ENCODE measurements around the gene PCNX2.

PCNX2 gene

GRCh38 chr1:233295237-233295974 lies at the start of gene PCNX2:
PCNX2 (minus strand) TSS chr1:233295725; CDS start chr1:233295478, 247 bp downstream.
- peak; percentile 58 for DNase-seq

GRCh38 chr1:233343262-233343661 lies 47.7 kb upstream of the PCNX2 start:
- DNase-seq, result no peak

DNA sequence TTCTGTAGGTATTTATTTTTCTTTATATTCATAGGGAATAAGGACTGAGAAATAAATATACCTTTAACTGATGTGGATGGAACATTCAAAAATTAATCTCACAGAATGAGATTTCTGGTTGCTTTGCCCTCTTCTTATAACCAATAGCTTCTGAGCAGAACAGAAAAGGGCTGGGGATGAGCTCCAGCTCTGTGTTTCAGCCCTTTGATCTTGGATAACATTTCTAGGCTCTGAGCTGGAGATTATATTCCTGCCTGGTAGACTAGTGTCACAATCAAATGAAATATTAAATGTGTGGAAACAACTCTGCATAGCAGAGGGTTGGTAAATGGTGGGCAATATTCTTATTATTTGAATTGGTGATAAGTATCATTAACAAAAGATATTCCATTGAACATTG lies 46.6 kb upstream of the PCNX2 start:
- no peak for DNase-seq

DNA sequence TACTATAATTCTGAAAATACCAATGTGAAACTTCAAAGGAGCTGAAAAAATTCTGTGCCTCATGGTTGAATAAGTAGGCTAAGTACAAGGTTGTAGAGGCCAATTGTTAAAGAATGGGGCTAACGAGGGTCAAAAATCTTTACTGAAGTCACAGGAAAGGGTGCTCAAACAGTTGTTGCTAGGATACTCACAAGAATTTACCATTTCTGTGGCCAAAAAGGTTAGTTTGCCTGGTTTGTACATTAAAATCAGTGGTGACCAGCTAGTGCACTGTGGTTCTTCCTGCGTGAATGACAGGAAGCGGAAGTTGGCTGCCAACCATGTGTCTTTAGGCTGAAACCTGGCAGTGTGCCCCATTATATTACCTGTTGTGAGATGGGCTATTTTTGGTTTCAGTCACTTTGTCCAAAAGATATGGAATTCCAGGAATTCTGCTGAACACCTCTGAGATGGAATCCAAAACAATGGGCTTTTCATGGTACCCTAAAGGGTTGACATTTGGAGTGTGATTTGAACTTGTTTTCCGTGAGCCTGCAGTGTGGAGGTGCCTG lies 45.5 kb upstream of the PCNX2 start:
- DNase-seq, result no peak

DNA sequence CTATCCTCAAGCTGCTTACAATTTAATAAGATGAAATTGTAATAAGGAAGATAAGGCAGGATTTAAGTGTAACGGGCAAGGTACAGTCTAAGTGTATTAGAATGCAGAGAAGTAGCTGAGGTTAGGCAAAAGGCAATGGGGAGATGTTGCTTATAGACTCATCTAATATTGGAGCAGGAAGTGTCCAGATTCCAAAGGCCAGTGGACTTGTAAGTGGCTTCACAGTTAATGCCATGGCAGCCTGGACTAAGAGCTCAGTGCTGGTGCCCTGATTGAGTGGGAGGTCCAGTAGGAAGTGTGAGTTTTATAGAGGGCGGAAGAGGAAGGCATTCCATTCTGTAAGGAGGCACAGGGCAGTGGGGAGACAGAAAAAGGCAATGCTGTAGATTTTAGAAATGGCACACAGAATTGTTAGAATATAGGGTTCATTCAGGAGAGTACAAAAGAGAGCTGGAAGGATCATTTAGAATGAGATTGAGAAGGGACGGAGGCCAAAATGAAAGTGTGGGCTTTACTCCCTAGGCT lies 44.6 kb upstream of the PCNX2 start:
- DNase-seq, result no peak

GRCh38 chr1:233338102-233338501 lies 42.6 kb upstream of the PCNX2 start:
- DNase-seq, result no peak

DNA sequence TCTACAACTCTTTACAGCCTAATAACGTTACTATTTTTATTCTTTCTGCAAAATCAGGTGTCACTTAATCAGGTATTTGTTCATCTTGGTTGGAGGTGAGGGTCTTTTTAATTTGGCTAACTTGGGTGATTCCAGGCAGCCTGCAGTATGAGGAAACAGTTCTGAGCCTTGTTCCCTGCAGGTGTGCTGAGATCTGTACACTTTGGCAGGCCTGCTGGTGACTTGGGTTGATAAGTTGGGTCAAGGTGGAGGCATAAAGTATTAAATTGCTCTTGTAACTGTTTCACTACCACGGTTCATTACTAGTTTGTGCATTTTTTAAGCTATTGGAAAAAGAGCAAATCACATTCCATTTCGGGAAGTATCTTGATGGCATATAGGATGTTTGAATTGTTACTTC lies 42.0 kb upstream of the PCNX2 start:
- no peak for DNase-seq

DNA sequence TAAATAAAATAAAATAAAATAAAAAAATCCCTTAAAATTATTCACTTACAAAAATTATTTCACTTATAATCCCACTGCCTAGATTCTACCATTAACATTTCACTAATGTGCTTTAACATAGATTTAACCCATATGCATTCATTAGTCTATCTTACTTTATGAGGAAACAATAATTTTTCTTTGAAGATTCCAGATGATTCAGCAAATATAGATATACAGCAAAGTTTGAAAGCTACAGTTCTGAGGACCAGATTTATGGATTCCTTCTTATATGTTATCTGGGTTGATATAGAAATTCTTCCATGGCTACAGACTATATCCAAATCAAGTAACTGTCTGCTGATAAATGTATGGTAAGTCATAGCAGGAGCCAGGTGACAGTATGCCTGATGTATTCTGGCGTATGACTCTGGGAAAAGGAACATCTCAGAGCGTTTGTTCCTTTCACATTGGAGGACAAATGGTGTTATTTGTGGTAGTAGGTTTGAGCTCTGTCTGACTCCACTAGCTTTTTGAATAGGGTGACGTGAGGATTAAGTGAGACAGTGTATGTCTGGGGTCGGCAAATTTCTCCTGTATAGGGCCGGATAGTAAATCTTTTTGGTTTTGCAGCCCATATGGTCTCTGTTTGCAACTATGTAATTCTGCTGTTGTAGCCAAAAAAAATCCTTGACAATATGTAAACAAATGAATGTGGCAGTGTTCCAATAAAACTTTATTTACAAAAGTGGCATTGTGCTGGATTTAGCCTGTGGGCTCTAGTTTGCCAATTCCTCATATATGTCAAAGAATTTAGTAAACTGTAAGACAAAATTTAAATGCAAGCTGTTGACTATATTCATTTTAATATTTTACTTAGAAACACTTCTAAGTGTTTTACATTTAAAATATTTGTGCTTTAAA lies 41.3 kb upstream of the PCNX2 start:
- no peak for DNase-seq

DNA sequence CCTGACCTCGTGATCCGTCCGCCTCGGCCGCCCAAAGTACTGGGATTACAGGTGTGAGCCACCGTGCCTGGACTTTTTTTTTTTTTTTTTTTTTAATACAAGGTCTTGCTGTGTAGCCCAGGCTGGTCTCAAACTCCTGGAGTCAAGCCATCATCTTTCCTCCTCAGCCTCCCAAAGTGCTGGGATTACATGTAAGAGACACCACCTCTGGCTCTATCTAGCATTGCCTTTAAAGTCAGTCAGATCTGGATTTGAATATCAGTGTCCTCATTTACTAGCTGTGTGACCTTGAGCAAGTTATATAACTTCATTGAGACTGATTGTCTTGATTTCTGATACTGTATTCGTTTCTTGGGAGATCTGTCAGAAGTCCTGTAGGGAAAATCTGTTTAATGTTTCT lies 38.6 kb upstream of the PCNX2 start:
- DNase-seq, result no peak

DNA sequence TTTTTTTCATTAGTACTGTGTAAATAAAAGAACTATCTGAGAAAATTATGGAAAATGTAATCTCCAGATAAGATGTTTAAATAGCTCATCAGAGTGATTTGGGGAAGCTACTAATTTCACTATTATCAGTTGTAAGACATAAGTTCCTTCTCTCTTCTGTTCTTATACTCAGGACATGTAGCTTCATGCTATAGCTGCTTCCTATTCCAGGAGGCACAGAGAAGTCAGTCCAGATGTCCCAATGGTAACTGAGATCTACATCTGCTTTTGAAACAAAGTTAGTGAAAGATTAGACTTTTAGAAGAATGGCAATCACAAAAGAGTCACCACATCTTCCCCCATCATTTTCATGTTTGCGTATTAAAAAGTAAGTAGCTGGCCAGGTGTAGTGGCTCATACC lies 37.6 kb upstream of the PCNX2 start:
- no peak for DNase-seq

DNA sequence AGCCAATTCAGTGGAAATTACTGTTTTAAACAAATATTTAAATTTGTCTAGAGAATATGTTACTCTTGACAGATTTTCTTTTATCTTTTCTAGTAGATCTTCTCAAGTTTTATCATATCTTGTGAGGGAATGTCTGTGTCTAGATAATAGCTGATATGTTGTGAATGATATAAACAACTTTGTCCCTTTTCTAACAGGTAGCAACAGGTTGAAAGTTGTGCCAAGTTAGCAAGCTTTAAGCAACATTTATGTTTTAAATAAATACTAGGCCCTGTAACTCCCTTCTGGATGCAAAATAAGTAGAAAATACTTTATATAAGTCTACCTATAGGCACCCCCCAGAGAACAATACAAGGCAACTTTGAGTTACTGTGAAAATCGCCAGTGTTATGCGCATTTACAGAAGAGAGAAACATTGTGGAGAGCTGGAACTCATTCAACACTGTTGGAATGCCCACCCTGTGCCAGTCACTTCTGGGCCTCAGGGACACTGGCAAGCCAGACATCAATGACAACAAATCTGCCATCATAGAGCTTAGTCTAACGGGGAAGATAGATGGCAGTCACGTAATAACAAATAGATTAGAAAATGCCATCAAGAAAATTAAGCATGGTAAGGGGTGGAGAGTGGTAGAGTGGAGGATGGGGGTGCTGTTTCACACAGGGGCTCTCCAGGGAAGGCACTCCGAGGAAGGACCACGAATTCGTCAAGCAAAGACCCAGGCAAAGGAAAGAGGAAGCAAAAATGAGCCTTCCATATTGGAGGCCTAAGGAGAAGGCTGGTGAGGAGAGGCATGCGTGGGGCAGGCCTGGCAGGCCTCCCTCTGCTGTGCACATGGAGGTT lies 36.4 kb upstream of the PCNX2 start:
- no peak for DNase-seq

GRCh38 chr1:233328142-233328921 lies 32.8 kb upstream of the PCNX2 start:
- DNase-seq, result peak; percentile 7

GRCh38 chr1:233327651-233328141 lies 32.2 kb upstream of the PCNX2 start, which contains the start of gene MAP3K21:
MAP3K21 (plus strand) TSS chr1:233327724; CDS start chr1:233328029, 305 bp downstream.
- DNase-seq, result no peak

- DNase-seq, result peak; percentile 83
Observed at GRCh38 chr1:233326811-233327650, 31.5 kb upstream of the PCNX2 start.

- no peak for DNase-seq
Observed at GRCh38 chr1:233326319-233326718, 30.8 kb upstream of the PCNX2 start.

DNA sequence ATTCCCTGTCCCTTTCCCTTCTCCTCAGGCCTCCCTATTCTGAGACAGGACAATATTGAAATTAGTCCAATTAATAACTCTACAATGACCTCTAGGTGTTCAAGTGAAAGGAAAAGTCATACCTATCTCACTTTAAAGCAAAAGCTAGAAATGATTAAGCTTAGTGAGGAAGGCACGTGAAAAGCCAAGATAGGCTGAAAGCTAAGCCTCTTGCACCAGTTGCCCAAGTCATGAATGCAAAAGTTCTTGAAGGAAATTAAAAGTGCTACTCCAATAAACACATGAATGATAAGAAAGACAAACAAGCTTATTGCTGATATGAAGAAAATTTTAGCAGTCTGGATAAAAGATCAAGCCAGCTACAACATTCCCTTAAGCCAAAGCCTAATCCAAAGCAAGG lies 28.2 kb upstream of the PCNX2 start:
- DNase-seq, result no peak

GRCh38 chr1:233320023-233320422 lies 24.5 kb upstream of the PCNX2 start:
- no peak for DNase-seq

DNA sequence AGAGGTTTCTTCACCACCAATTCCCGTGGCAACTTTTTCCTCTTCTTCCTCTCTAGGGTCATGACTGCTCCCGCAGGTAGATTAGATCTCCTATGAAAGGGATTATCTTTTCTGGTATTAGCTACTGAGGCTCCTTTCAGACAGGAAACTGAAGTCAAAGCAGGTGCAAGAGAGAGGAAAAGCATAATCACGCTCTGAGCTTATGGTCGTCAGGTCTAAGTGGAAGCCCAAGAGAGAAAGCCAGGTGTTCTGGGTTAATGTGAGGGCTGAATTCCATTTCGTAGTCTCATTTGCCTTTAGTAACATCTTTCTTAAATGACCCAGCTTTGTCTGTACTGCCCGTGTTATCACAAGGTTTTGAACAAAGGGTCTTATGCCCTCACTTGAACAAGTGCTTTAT lies 23.7 kb upstream of the PCNX2 start:
- DNase-seq, result no peak

DNA sequence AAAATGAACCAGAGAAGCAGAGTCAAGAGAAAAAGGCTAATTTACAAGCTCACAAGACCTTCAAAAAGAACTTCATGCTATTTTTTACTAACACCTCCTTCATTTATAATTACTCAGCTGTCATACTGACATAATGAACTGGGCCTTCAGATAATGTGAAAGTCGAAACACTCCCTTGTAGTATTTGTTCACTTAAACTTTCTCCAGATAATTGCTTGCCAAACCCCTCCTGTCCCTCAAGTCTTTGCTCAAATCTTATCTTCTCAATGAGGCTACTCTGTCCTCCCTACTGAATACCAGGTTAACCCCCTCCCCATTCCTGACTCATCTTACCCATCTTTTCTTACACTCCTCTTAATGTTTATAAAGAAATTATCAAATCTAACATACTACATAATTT lies 20.9 kb upstream of the PCNX2 start:
- DNase-seq, result no peak

GRCh38 chr1:233315718-233316301 lies 20.3 kb upstream of the PCNX2 start:
- DNase-seq, result no peak
